Measurements from ENCODE around the gene DUSP3. TPM values are rescaled to one million over a fixed set of nuclear protein-coding genes. Genes with fewer than 3 reads are reported as not detected.
A peak's percentile ranks its signal among the peaks of the same experiment; 100 is the strongest.

DUSP3 gene
- total and polyA plus RNA-seq, 2 donors (not counting 1 experiment from before 2014, with no cell fraction given) = 8.9 to 18.2 TPM

- no peak overlapping the region for H3K4me3 ChIP-seq (ENCODE audit: control extremely low read depth in 1 of 5, extremely low read depth in 1 of 5, insufficient read depth in 1 of 5, low read depth in 2 of 5, low read length in 4 of 5)
- POLR2A ChIA-PET = interaction anchor here (0.5 kb wide), 1 partner anchor 1932 kb away, joined by 4 read pairs; the partner anchor contains the start of gene NT5C3B
- peaks cover 0 to 6% (median 0%) of the 10 kb centered on the region in 3 donors for H3K9me3 ChIP-seq (ENCODE audit: control extremely low read depth in 1 of 3, control insufficient read depth in 2 of 3, insufficient read depth in 1 of 3, low read length in 2 of 3)
- ATAC-seq (ENCODE audit: low read depth) = peak; percentile 69
- peak overlapping the region; percentile 7 for H3K9ac ChIP-seq (ENCODE audit: low read length)
- no peak overlapping the region for H3K27ac ChIP-seq (ENCODE audit: low read length in 2 of 2)
- TF ChIP-seq EZH2 (IDR thresholded peaks at IDR 0.05; ENCODE audit: borderline replicate concordance, insufficient read depth, low read depth, low read length, poor library complexity, severe bottlenecking) = no peak
- TF ChIP-seq CTCF (IDR thresholded peaks at IDR 0.05) = no peak
- H3K4me1 ChIP-seq (ENCODE audit: control insufficient read depth in 2 of 2, insufficient read depth in 2 of 2, low read length in 2 of 2) = peaks cover 19% of the 10 kb centered on the region in 2 donors
- WGBS (ENCODE audit: insufficient coverage) = 18% methylated on average over 7 of the region's 9 CpGs
- peak overlapping the region; percentile 43 for H3K4me2 ChIP-seq (replicated peaks; ENCODE audit: low read depth, low read length, poor library complexity, severe bottlenecking)
- Mint-ChIP-seq H3K27ac (no peak overlapping the region), H3K9me3 (ENCODE audit: insufficient read depth) (no peaks in the 10 kb centered on the region), H3K4me1 (peaks cover 30% of the 10 kb centered on the region), H3K4me3 (no peak overlapping the region), H3K27me3 (no peaks in the 10 kb centered on the region)
- CTCF ChIA-PET = interaction anchor here (11.5 to 16.1 kb wide), 2 partner anchors 71 to 191 kb away, joined by 153 to 524 read pairs; no protein-coding TSS in a partner anchor
- no peaks in the 10 kb centered on the region for H3K36me3 ChIP-seq (replicated peaks in 1 of 2; ENCODE audit: control extremely low read depth in 1 of 2, control insufficient read depth in 1 of 2, extremely low read depth in 1 of 2, insufficient read depth in 2 of 2, low read length in 1 of 2)
- H4K20me1 ChIP-seq (ENCODE audit: control insufficient read depth, insufficient read depth, low read length, poor library complexity, severe bottlenecking) = no peaks in the 10 kb centered on the region
- intact Hi-C loops (cut with micrococcal nuclease) = no loop called here
- no peaks in the 10 kb centered on the region for H3K27me3 ChIP-seq (replicated peaks in 1 of 4; ENCODE audit: control extremely low read depth in 1 of 4, control insufficient read depth in 3 of 4, insufficient read depth in 4 of 4, low read length in 3 of 4)
- no peaks in the 10 kb centered on the region for H3K79me2 ChIP-seq (ENCODE audit: control insufficient read depth, insufficient read depth, low read length)
- no peak overlapping the region for H2AFZ ChIP-seq (ENCODE audit: insufficient read depth, low read depth, low read length, poor library complexity, severe bottlenecking)
- DNase-seq = peak; percentile 67
These were observed 10.4 kb downstream of the DUSP3 start for GRCh38 chr17:43768382-43768781.

GRCh38 chr17:43767713-43768059 lies 11.1 kb downstream of the DUSP3 start:
- DNase-seq (no peak), ATAC-seq (ENCODE audit: low read depth) (no peak)
- Histone ChIP-seq H3K79me2 (ENCODE audit: control insufficient read depth, insufficient read depth, low read length) (no peaks in the 10 kb centered on the region), H3K36me3 (replicated peaks in 1 of 2; ENCODE audit: control extremely low read depth in 1 of 2, control insufficient read depth in 1 of 2, extremely low read depth in 1 of 2, insufficient read depth in 2 of 2, low read length in 1 of 2) (no peaks in the 10 kb centered on the region), H2AFZ (ENCODE audit: insufficient read depth, low read depth, low read length, poor library complexity, severe bottlenecking) (no peak overlapping the region), H3K27me3 (replicated peaks in 1 of 4; ENCODE audit: control extremely low read depth in 1 of 4, control insufficient read depth in 3 of 4, insufficient read depth in 4 of 4, low read length in 3 of 4) (no peaks in the 10 kb centered on the region), H3K27ac (ENCODE audit: low read length in 2 of 2) (no peak overlapping the region), H3K9ac (ENCODE audit: low read length) (no peak overlapping the region), H3K9me3 (ENCODE audit: control extremely low read depth in 1 of 3, control insufficient read depth in 2 of 3, insufficient read depth in 1 of 3, low read length in 2 of 3) (peaks cover 0 to 6% (median 0%) of the 10 kb centered on the region in 3 donors), H4K20me1 (ENCODE audit: control insufficient read depth, insufficient read depth, low read length, poor library complexity, severe bottlenecking) (no peaks in the 10 kb centered on the region), H3K4me1 (ENCODE audit: control insufficient read depth in 2 of 2, insufficient read depth in 2 of 2, low read length in 2 of 2) (peaks cover 12 to 13% of the 10 kb centered on the region in 2 donors), H3K4me3 (ENCODE audit: control extremely low read depth in 1 of 5, extremely low read depth in 1 of 5, insufficient read depth in 1 of 5, low read depth in 2 of 5, low read length in 4 of 5) (no peak overlapping the region), H3K4me2 (replicated peaks; ENCODE audit: low read depth, low read length, poor library complexity, severe bottlenecking) (no peak overlapping the region)
- no peaks in the 10 kb centered on the region for H3K9me3 Mint-ChIP-seq (ENCODE audit: insufficient read depth)
- peaks cover 23% of the 10 kb centered on the region for H3K4me1 Mint-ChIP-seq
- H3K27me3 Mint-ChIP-seq = no peaks in the 10 kb centered on the region
- no peak for TF ChIP-seq CTCF (IDR thresholded peaks at IDR 0.05)
- TF ChIP-seq EZH2 (IDR thresholded peaks at IDR 0.05; ENCODE audit: borderline replicate concordance, insufficient read depth, low read depth, low read length, poor library complexity, severe bottlenecking) = no peak
- intact Hi-C loops (cut with micrococcal nuclease) = no loop called here
- WGBS (ENCODE audit: insufficient coverage) = 90% methylated on average over 2 of the region's 5 CpGs
- ChIA-PET POLR2A (interaction anchor here (0.5 kb wide), 1 partner anchor 1932 kb away, joined by 4 read pairs; the partner anchor contains the start of gene NT5C3B), CTCF (interaction anchor here (0.6 to 16.1 kb wide), 11 partner anchors 10 to 248 kb away, joined by 3 to 524 read pairs (median 5); partner anchors contain the start of genes DUSP3 and SOST)
- no peak overlapping the region for H3K4me3 Mint-ChIP-seq
- no peak overlapping the region for H3K27ac Mint-ChIP-seq
